ENCODE data around the gene RANGAP1. TPM values are rescaled to one million over a fixed set of nuclear protein-coding genes. Genes with fewer than 3 reads are reported as not detected.

The RANGAP1 gene
- total RNA-seq, 4 donors from 2014 or later, result 119 to 150 (median 121) TPM

GRCh38 chr22:41242396-41243117 is 43.4 kb downstream of the RANGAP1 start:
- WGBS, 2 donors, result 84% methylated on average over 18 of the region's 18 CpGs
- intact Hi-C loops (cut with DNase I; ENCODE audit: low total_unique reads), result no loop called here
- no peak for DNase-seq (ENCODE audit: low spot score in 2 of 2)
- no peak for TF ChIP-seq CTCF (IDR thresholded peaks at IDR 0.05)
- TF ChIP-seq POLR2A (IDR thresholded peaks at IDR 0.05), result no peak
- H3K4me3 ChIP-seq (ENCODE audit: low read depth, poor library complexity, severe bottlenecking), result no peak overlapping the region

DNA sequence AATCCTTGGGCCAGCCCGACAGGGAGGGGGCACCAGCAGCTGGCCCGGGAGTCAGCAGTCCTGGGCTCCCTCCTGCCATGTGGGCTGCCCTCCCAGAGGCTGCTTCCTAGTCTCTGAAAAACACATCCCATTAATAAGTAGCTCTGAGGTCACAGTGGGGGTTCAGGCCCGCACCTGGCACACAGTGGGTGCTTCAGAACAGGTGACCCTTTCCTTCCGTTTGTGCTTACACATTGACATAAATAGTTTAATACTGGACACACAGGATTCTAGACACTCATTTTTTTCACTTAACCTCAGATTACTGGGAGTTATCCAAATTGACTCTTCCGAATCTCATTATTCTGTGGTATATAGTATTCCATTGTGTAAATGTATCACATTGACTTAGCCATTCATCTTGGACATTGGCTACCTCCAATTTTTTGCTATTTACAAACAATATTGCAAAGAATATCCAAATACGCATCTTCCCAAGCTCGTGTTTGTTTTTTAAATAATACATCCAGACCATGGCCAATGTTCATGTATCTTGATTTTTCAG is 44.8 kb downstream of the RANGAP1 start:
- DNase-seq (ENCODE audit: low spot score in 2 of 2), result no peak
- no peak overlapping the region for H3K4me3 ChIP-seq (ENCODE audit: low read depth, poor library complexity, severe bottlenecking)
- intact Hi-C loops (cut with DNase I; ENCODE audit: low total_unique reads), result no loop called here
- no peak for TF ChIP-seq POLR2A (IDR thresholded peaks at IDR 0.05)
- no peak for TF ChIP-seq CTCF (IDR thresholded peaks at IDR 0.05)
- 83 to 90% methylated on average over 7 of the region's 7 CpGs for WGBS, 2 donors

- WGBS, 2 donors, result 62 to 76% methylated on average over 10 to 20 of the region's 24 CpGs
- H3K4me3 ChIP-seq (ENCODE audit: low read depth, poor library complexity, severe bottlenecking), result no peak within 1 kb of the TSS
- DNase-seq (ENCODE audit: low spot score in 2 of 2), result no peak
- intact Hi-C loops (cut with DNase I; ENCODE audit: low total_unique reads), result no loop called here
- no peak for TF ChIP-seq CTCF (IDR thresholded peaks at IDR 0.05)
- TF ChIP-seq POLR2A (IDR thresholded peaks at IDR 0.05), result no peak
These were observed 45.4 kb downstream of the RANGAP1 start, which contains the start of gene CHADL for GRCh38 chr22:41240377-41241132. CHADL (minus strand) TSS chr22:41240931; CDS start chr22:41240881, 50 bp downstream.

- H3K4me3 ChIP-seq (ENCODE audit: low read depth, poor library complexity, severe bottlenecking), result no peak overlapping the region
- intact Hi-C loops (cut with DNase I; ENCODE audit: low total_unique reads), result loop anchor here (5.0 kb wide), 1 partner anchor 317 kb away; no protein-coding TSS in a partner anchor
- TF ChIP-seq POLR2A (IDR thresholded peaks at IDR 0.05) (no peak), CTCF (IDR thresholded peaks at IDR 0.05) (no peak)
- DNase-seq (ENCODE audit: low spot score in 2 of 2), result no peak
- WGBS, 2 donors, result 64 to 80% methylated on average over 13 to 15 of the region's 16 CpGs
These were observed 46.4 kb downstream of the RANGAP1 start for GRCh38 chr22:41239443-41240128.

DNA sequence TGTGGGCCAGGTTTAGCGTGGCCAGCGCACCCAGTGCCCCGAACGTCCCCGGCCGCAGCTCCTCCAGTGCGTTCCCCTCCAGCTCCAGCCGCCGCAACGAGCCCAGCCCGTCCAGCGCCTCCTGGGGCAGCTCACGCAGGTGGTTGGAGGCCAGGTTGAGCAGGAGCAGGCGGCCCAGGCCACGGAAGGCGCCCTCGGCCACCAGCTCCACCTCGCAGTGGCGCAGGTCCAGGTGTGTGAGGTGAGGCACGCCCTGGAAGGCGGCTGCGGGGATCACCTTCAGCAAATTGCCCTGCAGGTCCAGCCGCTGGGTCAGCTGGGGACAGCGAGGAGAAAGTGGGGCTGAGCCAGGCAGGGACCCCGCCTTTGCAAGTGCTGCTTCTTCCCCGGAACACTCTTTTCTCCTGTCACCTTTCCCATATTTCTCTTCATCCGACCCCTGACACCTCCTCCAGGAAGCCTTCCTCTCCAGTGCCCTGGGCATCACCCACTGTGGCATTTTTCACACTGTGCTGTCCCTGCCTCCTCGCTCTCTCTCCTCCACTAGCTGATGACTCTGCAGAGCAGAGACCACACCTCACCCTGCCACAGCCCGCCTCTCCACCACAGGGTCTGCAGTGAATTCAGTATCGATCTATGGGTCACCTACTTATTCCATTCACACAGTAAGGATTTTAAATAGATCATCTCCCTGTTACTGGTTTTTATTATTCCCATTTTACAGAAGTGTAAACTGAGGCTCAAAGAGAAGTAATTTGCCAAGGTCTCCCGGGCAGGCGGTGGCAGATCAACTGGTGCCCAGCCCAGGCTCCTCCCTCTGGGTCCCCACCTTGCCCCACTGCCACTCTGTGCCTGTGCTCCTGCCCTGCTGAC is 47.2 kb downstream of the RANGAP1 start:
- 70 to 82% methylated on average over 19 to 32 of the region's 32 CpGs for WGBS, 2 donors
- no peak overlapping the region for H3K4me3 ChIP-seq (ENCODE audit: low read depth, poor library complexity, severe bottlenecking)
- no peak for DNase-seq (ENCODE audit: low spot score in 2 of 2)
- intact Hi-C loops (cut with DNase I; ENCODE audit: low total_unique reads), result loop anchor here (5.0 kb wide), 1 partner anchor 317 kb away; no protein-coding TSS in a partner anchor
- TF ChIP-seq POLR2A (IDR thresholded peaks at IDR 0.05), result no peak
- TF ChIP-seq CTCF (IDR thresholded peaks at IDR 0.05), result no peak

Data from lower leg skin (tissue), 4 donors.